Measurements from ENCODE around the gene NOL6. TPM values are rescaled to one million over a fixed set of nuclear protein-coding genes. Genes with fewer than 3 reads are reported as not detected.
A peak's percentile ranks its signal among the peaks of the same experiment; 100 is the strongest.
"Not testable (repeated sequence)": the region's sequence is repeated elsewhere in the genome, so short reads cannot be mapped to it uniquely, and the experiment has no call there.

The NOL6 gene
- total and polyA plus RNA-seq, 3 experiments from 2014 or later, result 19.8 to 93.0 (median 90.8) TPM

DNA sequence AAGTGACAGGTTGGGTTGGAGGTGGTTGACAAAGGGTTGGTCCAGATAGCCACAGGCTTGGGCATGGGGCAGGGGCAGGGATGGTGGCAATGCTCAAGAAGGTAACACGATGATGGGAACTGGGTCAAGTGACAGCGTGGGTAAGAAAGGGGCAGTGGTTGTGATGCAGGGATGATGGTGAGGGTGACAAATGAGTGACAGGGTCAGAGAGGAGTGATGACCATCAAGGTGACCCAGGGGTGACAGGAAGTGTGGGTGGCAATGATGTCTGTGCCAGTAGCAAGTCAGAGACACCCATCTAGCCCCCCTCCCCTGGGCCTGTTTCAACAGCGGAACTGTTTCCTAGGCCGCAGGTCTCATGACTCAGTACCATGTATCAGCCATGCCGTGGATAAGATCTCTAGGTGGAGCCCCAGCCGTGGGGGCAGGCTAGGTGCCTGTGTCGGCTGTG, 46.9 kb downstream of the NOL6 start:
- CTCF ChIA-PET, result no interaction called here
- no peaks in the 10 kb centered on the region for H3K4me1 ChIP-seq (ENCODE audit: insufficient read depth, low read length)
- no peak overlapping the region for H3K4me3 ChIP-seq (ENCODE audit: low read length)
- Mint-ChIP-seq H3K27ac (peak overlapping the region in 7 of 8 donors; percentile 18 to 91 (median 55)), H3K4me1 (peaks cover 0 to 6% (median 4%) of the 10 kb centered on the region in 3 donors), H3K36me3 (no peaks in the 10 kb centered on the region), H3K27me3 (peaks cover 0 to 3% of the 10 kb centered on the region in 2 donors), H3K9me3 (no peaks in the 10 kb centered on the region), H3K4me3 (peak overlapping the region in 1 of 7 donors; percentile 16)
- DNase-seq, result peak in 2 of 5 donors; percentile 45 to 56
- no peak overlapping the region for H3K27ac ChIP-seq (ENCODE audit: low read depth, low read length)
- H3K9me3 ChIP-seq (ENCODE audit: low read length), result no peaks in the 10 kb centered on the region
- no peaks in the 10 kb centered on the region for H3K36me3 ChIP-seq (ENCODE audit: insufficient read depth, low read length)
- POLR2A ChIA-PET, result no interaction called here
- no peaks in the 10 kb centered on the region for H3K27me3 ChIP-seq (ENCODE audit: insufficient read depth, low read length, poor library complexity, severe bottlenecking)

DNA sequence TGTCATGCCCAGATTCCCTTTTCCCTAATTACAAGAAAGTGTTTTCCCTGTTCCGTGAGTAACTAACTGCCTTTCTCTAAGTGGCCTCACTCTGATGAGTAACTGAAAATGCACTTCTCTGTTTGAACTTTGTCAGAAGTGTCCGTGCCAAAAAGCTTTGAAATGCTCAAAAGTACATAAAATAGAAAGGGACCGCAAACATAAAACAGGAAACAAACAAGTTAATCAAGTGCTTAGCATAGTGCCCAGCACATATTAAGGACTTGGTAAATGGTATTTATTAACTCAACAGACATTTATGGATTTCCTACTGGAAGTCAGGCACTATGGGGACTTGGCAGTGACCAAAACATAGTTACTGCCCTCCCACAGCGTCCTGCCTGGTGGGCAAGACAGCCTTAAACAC, 48.6 kb downstream of the NOL6 start:
- Histone ChIP-seq H3K27ac (ENCODE audit: low read depth, low read length) (no peak overlapping the region), H3K9me3 (ENCODE audit: low read length) (no peaks in the 10 kb centered on the region), H3K4me3 (ENCODE audit: low read length) (no peak overlapping the region), H3K4me1 (ENCODE audit: insufficient read depth, low read length) (no peaks in the 10 kb centered on the region), H3K27me3 (ENCODE audit: insufficient read depth, low read length, poor library complexity, severe bottlenecking) (no peaks in the 10 kb centered on the region), H3K36me3 (ENCODE audit: insufficient read depth, low read length) (no peaks in the 10 kb centered on the region)
- Mint-ChIP-seq H3K4me3 (no peak overlapping the region), H3K9me3 (no peaks in the 10 kb centered on the region), H3K27me3 (peaks cover 0 to 2% of the 10 kb centered on the region in 2 donors), H3K36me3 (no peaks in the 10 kb centered on the region), H3K4me1 (peaks cover 6 to 11% (median 9%) of the 10 kb centered on the region in 3 donors), H3K27ac (peak overlapping the region in 1 of 8 donors; percentile 47)
- ChIA-PET POLR2A (no interaction called here), CTCF (interaction anchor here (1.2 kb wide), 1 partner anchor 27 kb away, joined by 3 read pairs; no protein-coding TSS in a partner anchor)
- DNase-seq, result no peak

DNA sequence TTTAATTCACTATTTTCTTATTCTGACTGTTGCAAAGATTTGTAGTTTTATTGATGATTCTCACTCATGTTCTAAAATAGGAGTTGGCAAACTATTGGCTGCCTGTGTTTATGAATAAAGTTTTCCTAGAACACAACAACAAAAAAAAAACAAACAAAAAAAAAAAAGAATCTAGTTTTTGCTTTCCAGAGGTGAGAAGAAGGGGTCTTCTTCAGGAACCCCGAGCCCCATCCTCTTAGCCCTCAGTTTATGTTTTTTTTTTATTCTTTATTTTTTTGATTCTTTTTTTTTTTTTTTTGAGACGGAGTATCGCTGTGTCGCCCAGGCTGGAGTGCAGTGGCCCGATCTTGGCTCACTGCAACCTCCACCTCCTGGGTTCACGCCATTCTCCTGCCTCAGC, 49.2 kb downstream of the NOL6 start:
- H3K9me3 Mint-ChIP-seq; H3K27me3 ChIP-seq (ENCODE audit: insufficient read depth, low read length, poor library complexity, severe bottlenecking); H3K9me3 ChIP-seq (ENCODE audit: low read length); POLR2A ChIA-PET; H3K4me3 Mint-ChIP-seq; H3K36me3 ChIP-seq (ENCODE audit: insufficient read depth, low read length); H3K4me1 ChIP-seq (ENCODE audit: insufficient read depth, low read length); H3K36me3 Mint-ChIP-seq; H3K4me3 ChIP-seq (ENCODE audit: low read length); H3K27ac Mint-ChIP-seq; H3K27me3 Mint-ChIP-seq; H3K27ac ChIP-seq (ENCODE audit: low read depth, low read length); CTCF ChIA-PET; DNase-seq: not testable (repeated sequence)
- H3K4me1 Mint-ChIP-seq, result peaks cover 10 to 15% (median 10%) of the 10 kb centered on the region in 3 donors

DNA sequence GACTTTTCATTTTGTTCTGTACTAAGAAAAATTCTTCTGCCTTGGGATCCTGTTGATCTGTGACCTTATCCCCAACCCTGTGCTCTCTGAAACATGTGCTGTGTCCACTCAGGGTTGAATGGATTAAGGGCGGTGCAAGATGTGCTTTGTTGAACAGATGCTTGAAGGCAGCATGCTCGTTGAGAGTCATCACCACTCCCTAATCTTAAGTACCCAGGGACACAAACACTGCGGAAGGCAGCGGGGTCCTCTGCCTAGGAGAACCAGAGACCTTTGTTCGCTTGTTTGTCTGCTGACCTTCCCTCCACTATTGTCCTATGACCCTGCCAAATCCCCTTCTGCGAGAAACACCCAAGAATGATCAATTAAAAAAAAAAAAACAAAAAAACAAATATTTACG, 49.7 kb downstream of the NOL6 start:
- H3K27ac ChIP-seq (ENCODE audit: low read depth, low read length); CTCF ChIA-PET; H3K9me3 Mint-ChIP-seq; H3K4me1 ChIP-seq (ENCODE audit: insufficient read depth, low read length); DNase-seq; H3K36me3 Mint-ChIP-seq; H3K27me3 ChIP-seq (ENCODE audit: insufficient read depth, low read length, poor library complexity, severe bottlenecking); H3K27ac Mint-ChIP-seq; H3K36me3 ChIP-seq (ENCODE audit: insufficient read depth, low read length); H3K4me3 Mint-ChIP-seq; H3K27me3 Mint-ChIP-seq; POLR2A ChIA-PET; H3K9me3 ChIP-seq (ENCODE audit: low read length); H3K4me3 ChIP-seq (ENCODE audit: low read length): not testable (repeated sequence)
- H3K4me1 Mint-ChIP-seq, result peaks cover 10 to 15% (median 10%) of the 10 kb centered on the region in 3 donors

DNA sequence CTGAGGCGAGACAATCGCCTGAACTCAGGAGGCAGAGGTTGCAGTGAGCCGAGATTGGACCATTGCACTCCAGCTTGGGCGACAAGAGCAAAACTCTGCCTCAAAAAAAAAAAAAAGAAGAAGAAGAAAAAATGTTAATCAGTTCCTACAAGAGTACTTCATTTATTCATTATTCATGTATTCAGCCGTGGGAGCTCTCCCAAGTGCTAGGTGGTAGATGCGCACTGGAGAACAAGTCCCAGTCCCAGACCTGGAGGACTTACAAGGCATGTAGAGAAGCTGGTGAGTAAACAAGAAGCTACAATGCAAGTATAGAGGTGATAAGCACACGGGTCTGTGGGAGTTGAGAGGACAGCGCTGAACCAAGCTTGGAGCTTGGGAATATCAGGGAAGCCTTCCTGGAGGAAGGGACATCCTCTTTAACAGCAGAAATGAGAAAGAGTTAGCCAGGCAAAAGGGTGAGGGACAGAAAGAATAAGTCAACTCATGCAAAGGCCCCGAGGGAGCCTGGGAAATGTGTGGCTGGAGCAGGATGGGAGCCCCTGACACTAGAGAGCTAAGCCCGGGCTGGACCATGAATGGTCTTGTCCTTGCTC, 53.9 kb downstream of the NOL6 start:
- Mint-ChIP-seq H3K27ac (peak overlapping the region in 4 of 8 donors; percentile 2 to 78 (median 74)), H3K9me3 (no peaks in the 10 kb centered on the region), H3K27me3 (no peaks in the 10 kb centered on the region), H3K4me1 (peaks cover 38 to 47% (median 46%) of the 10 kb centered on the region in 3 donors), H3K36me3 (no peaks in the 10 kb centered on the region), H3K4me3 (no peak overlapping the region)
- Histone ChIP-seq H3K27ac (ENCODE audit: low read depth, low read length) (no peak overlapping the region), H3K9me3 (ENCODE audit: low read length) (no peaks in the 10 kb centered on the region), H3K36me3 (ENCODE audit: insufficient read depth, low read length) (no peaks in the 10 kb centered on the region), H3K27me3 (ENCODE audit: insufficient read depth, low read length, poor library complexity, severe bottlenecking) (no peaks in the 10 kb centered on the region), H3K4me3 (ENCODE audit: low read length) (no peak overlapping the region), H3K4me1 (ENCODE audit: insufficient read depth, low read length) (peaks cover 33% of the 10 kb centered on the region)
- POLR2A ChIA-PET, result interaction anchor here (0.6 kb wide), 1 partner anchor 51 kb away, joined by 3 read pairs; no protein-coding TSS in a partner anchor
- CTCF ChIA-PET, result interaction anchor here (1.8 to 8.1 kb wide), 2 partner anchors 16 to 31 kb away, joined by 5 to 102 read pairs; partner anchors contain the start of gene AQP3
- DNase-seq, result peak in 1 of 5 donors; percentile 30

DNA sequence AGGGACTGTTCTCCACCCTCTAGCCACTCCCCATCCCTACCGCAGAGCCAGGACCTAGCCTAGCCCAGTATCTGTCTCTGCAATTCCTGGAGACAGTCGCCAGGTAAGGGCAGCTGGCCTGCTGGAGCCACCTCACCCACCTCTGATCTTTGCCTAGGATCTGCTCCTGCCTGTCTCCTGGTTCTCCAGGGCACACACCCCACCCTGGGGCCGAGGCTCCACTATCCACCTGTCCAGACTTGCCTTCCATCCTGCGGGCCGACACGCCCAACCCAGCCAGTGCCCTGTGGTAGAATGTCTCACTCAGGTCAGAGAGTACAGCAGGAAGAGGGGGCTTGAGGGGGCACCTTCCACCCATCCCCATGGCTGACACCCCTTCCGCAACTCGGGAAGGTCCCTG, 55.6 kb downstream of the NOL6 start:
- H3K36me3 ChIP-seq (ENCODE audit: insufficient read depth, low read length), result no peaks in the 10 kb centered on the region
- CTCF ChIA-PET, result interaction anchor here (0.6 to 9.7 kb wide), 5 partner anchors 15 to 50 kb away, joined by 3 to 105 read pairs (median 4); partner anchors contain the start of gene AQP3
- POLR2A ChIA-PET, result no interaction called here
- Mint-ChIP-seq H3K4me1 (peaks cover 43 to 57% (median 55%) of the 10 kb centered on the region in 3 donors), H3K27me3 (no peaks in the 10 kb centered on the region), H3K9me3 (no peaks in the 10 kb centered on the region), H3K36me3 (no peaks in the 10 kb centered on the region), H3K27ac (peak overlapping the region in 5 of 8 donors; percentile 27 to 95 (median 54)), H3K4me3 (peak overlapping the region in 2 of 7 donors; percentile 9 to 44)
- H3K9me3 ChIP-seq (ENCODE audit: low read length), result no peaks in the 10 kb centered on the region
- no peaks in the 10 kb centered on the region for H3K27me3 ChIP-seq (ENCODE audit: insufficient read depth, low read length, poor library complexity, severe bottlenecking)
- DNase-seq, result no peak
- peaks cover 41% of the 10 kb centered on the region for H3K4me1 ChIP-seq (ENCODE audit: insufficient read depth, low read length)
- H3K4me3 ChIP-seq (ENCODE audit: low read length), result no peak overlapping the region
- no peak overlapping the region for H3K27ac ChIP-seq (ENCODE audit: low read depth, low read length)

DNA sequence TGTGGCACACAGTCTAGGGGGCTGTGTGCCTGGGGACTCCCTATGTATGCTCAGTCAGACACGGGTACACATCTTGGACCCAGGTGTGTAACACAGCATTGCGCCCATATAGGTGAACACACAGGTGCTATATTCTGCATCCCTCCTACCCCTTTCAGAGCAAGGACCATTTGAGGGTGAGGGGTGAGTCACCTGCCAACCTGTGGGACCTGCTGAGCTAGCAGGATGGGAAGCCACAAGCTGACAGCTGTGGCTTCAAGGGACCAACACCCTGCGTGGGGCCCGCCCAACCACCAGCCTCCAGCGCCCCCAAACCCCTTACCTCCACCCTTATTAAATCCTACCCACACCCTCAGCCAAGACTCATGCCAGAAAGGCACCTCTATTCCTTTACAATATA, 56.7 kb downstream of the NOL6 start:
- Histone ChIP-seq H3K36me3 (ENCODE audit: insufficient read depth, low read length) (no peaks in the 10 kb centered on the region), H3K27me3 (ENCODE audit: insufficient read depth, low read length, poor library complexity, severe bottlenecking) (no peaks in the 10 kb centered on the region), H3K4me1 (ENCODE audit: insufficient read depth, low read length) (peaks cover 41% of the 10 kb centered on the region), H3K27ac (ENCODE audit: low read depth, low read length) (no peak overlapping the region), H3K9me3 (ENCODE audit: low read length) (no peaks in the 10 kb centered on the region), H3K4me3 (ENCODE audit: low read length) (peak overlapping the region; percentile 26)
- DNase-seq, result peak in 4 of 5 donors; percentile 9 to 64 (median 38)
- Mint-ChIP-seq H3K27ac (peak overlapping the region; percentile 79 to 98 (median 96)), H3K9me3 (no peaks in the 10 kb centered on the region), H3K4me1 (peaks cover 43 to 57% (median 55%) of the 10 kb centered on the region in 3 donors), H3K4me3 (peak overlapping the region; percentile 42 to 83 (median 70)), H3K36me3 (no peaks in the 10 kb centered on the region), H3K27me3 (no peaks in the 10 kb centered on the region)
- ChIA-PET POLR2A (interaction anchor here (1.6 kb wide), 1 partner anchor 56 kb away, joined by 5 read pairs; the partner anchor contains the start of gene NOL6), CTCF (interaction anchor here (1.0 to 9.7 kb wide), 10 partner anchors 13 to 56 kb away, joined by 3 to 105 read pairs (median 21); partner anchors contain the start of genes AQP3, AQP7 and NOL6)

DNA sequence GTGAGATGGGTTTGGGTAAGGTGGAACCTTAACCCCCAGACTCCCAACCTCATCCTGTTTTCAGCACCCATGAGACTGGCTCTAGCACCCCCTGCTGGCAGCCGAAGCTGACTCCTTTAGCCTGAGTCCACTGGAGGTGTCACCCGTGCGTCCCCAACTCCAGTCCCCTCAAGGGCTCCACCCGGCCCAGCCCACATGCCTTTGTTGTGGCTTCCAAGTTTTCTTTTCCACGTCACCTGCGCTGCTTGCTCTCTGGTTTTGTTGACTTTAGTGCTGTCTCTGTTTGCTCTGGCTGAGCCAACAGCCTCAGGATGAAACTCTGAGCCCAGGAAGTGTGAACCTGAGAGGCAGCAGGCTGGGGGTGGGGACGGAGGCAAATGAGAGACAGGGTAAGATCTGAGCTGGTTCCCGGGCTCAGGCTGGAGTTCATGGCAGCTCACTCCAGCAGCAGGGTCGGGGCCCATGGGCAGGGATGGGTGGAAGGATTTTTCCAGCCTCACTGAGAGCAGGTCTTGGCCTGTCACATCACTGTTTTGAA, 58.2 kb downstream of the NOL6 start:
- H3K4me1 Mint-ChIP-seq, result peaks cover 42 to 54% (median 53%) of the 10 kb centered on the region in 3 donors
- Histone ChIP-seq H3K36me3 (ENCODE audit: insufficient read depth, low read length) (no peaks in the 10 kb centered on the region), H3K27me3 (ENCODE audit: insufficient read depth, low read length, poor library complexity, severe bottlenecking) (no peaks in the 10 kb centered on the region), H3K27ac (ENCODE audit: low read depth, low read length) (no peak overlapping the region), H3K9me3 (ENCODE audit: low read length) (no peaks in the 10 kb centered on the region), H3K4me1 (ENCODE audit: insufficient read depth, low read length) (peaks cover 41% of the 10 kb centered on the region), H3K4me3 (ENCODE audit: low read length) (peak overlapping the region; percentile 26)
- ChIA-PET POLR2A (interaction anchor here (0.6 to 1.9 kb wide), 7 partner anchors 11 to 58 kb away, joined by 3 to 13 read pairs (median 3); partner anchors contain the start of genes AQP3 and NOL6), CTCF (interaction anchor here (0.8 to 9.7 kb wide), 22 partner anchors 11 to 208 kb away, joined by 3 to 105 read pairs (median 5); partner anchors contain the start of genes AQP3, AQP7, NFX1 and NOL6)
- no peaks in the 10 kb centered on the region for H3K9me3 Mint-ChIP-seq
- no peaks in the 10 kb centered on the region for H3K36me3 Mint-ChIP-seq
- H3K27ac Mint-ChIP-seq, result peak overlapping the region; percentile 79 to 98 (median 95)
- DNase-seq, result peak; percentile 82 to 94 (median 89)
- no peaks in the 10 kb centered on the region for H3K27me3 Mint-ChIP-seq
- peak overlapping the region; percentile 36 to 84 (median 66) for H3K4me3 Mint-ChIP-seq
